ENCODE measurements around the gene TMEM108.

GRCh38 chr3:133396906-133397305 is 358.7 kb downstream of the TMEM108 start:
- TF ChIP-seq CTCF (IDR thresholded peaks at IDR 0.05; ENCODE audit: borderline replicate concordance, extremely low read depth, low read length, poor library complexity, severe bottlenecking) (no peak), EZH2 (IDR thresholded peaks at IDR 0.05; ENCODE audit: borderline replicate concordance, low read depth, low read length, severe bottlenecking) (no peak)

Measured in DND-41 (cell line).